HepG2 (cell line): Measurements from ENCODE around the gene FPGS. TPM values are rescaled to one million over a fixed set of nuclear protein-coding genes. Genes with fewer than 3 reads are reported as not detected.
A peak's percentile ranks its signal among the peaks of the same experiment; 100 is the strongest.

Experiments
- ISX ChIP-seq: sonication (generic); formaldehyde crosslinking; conservative IDR thresholded peaks from 2 replicates; pipeline ENCODE4 v1.5.0; 2020; ENCODE audit warnings: missing genetic modification reagents
- KDM2A ChIP-seq: sonication (generic); formaldehyde crosslinking; IDR thresholded peaks from 2 replicates; pipeline ENCODE4 v1.4.0; 2020; ENCODE audit warnings: low read depth, missing genetic modification reagents, borderline replicate concordance
- MED1 ChIP-seq: sonication (generic); formaldehyde crosslinking; IDR thresholded peaks from 2 replicates; pipeline ENCODE4 v1.4.0; 2020; ENCODE audit warnings: missing genetic modification reagents
- NONO ChIP-seq, 2 experiments: fragments of 450-650 bp in 1 of 2; sonication (generic) in 1 of 2; formaldehyde crosslinking in 1 of 2; IDR thresholded peaks in 1 of 2; conservative IDR thresholded peaks in 1 of 2; 2 replicates each; pipeline versions ENCODE4 v1.6.1 to v1.8.0; 2017 to 2022; ENCODE audit warnings: mild to moderate bottlenecking in 1 of 2, missing genetic modification reagents in 1 of 2, moderate library complexity in 1 of 2
- POLR2AphosphoS5 ChIP-seq: IDR thresholded peaks from 2 replicates; pipeline ENCODE4 v1.6.1; 2012; ENCODE audit warnings: low read depth, low read length
- SMARCE1 ChIP-seq: fragments of 450-650 bp; IDR thresholded peaks from 2 replicates; pipeline ENCODE4 v1.6.1; 2017; ENCODE audit warnings: borderline replicate concordance
- TBP ChIP-seq: sonication (generic); formaldehyde crosslinking; IDR thresholded peaks from 2 replicates; pipeline ENCODE4 v1.5.0; 2020; ENCODE audit warnings: missing genetic modification reagents
- XBP1 ChIP-seq: sonication (generic); formaldehyde crosslinking; IDR thresholded peaks from 2 replicates; pipeline ENCODE4 v1.5.0; 2020; ENCODE audit warnings: missing genetic modification reagents
- ZBTB33 ChIP-seq: sonication (generic); formaldehyde crosslinking; IDR thresholded peaks from 2 replicates; pipeline ENCODE4 v1.4.0; 2020; ENCODE audit warnings: missing genetic modification reagents
- ZNF292 ChIP-seq: sonication (generic); formaldehyde crosslinking; IDR thresholded peaks from 2 replicates; pipeline ENCODE4 v1.8.1; 2022; ENCODE audit warnings: mild to moderate bottlenecking, low read depth, missing genetic modification reagents, borderline replicate concordance
- ZNF468 ChIP-seq: sonication (generic); formaldehyde crosslinking; IDR thresholded peaks from 2 replicates; pipeline ENCODE4 v1.8.0; 2022; ENCODE audit warnings: mild to moderate bottlenecking, moderate library complexity, missing genetic modification reagents
- ZNF607 ChIP-seq: sonication (generic); formaldehyde crosslinking; IDR thresholded peaks from 2 replicates; pipeline ENCODE4 v1.5.1; 2020; ENCODE audit warnings: missing genetic modification reagents, mild to moderate bottlenecking, borderline replicate concordance
- ZZZ3 ChIP-seq: sonication (generic); formaldehyde crosslinking; IDR thresholded peaks from 2 replicates; pipeline ENCODE4 v1.4.0; 2020; ENCODE audit warnings: missing genetic modification reagents, mild to moderate bottlenecking, borderline replicate concordance
- polyA plus RNA-seq, 8 experiments: library from polyadenylated mRNA; depleted of rRNA in 3 of 8; stranded (reverse) in 7 of 8; unstranded in 1 of 8; fragments of >200 nt; fragmentation: Illumina TruSeq in 4 of 8; extraction: Trizol in 4 of 8; gene quantifications; 2 replicates each; pipeline versions ENCODE4 v1.2.1 to v1.2.3, GENCODE V29; 2011 to 2016; ENCODE audit warnings: low read depth in 4 of 8, missing spikeins in 1 of 8, mixed read lengths in 1 of 8; ENCODE audit not compliant: insufficient read depth in 1 of 8
- total RNA-seq, 5 experiments: library from RNA; depleted of rRNA; stranded (reverse); fragments of >200 nt; fragmentation: Illumina TruSeq; extraction: Trizol; gene quantifications; 2 replicates each; pipeline ENCODE4 v1.2.3, GENCODE V29; 2016; ENCODE audit warnings: low read depth in 1 of 5
- TF ChIP-seq, protein P1 (sequence below): sonication (generic); formaldehyde crosslinking; IDR thresholded peaks from 2 replicates; pipeline ENCODE4 v1.4.0; 2020; ENCODE audit warnings: missing genetic modification reagents, mild to moderate bottlenecking, borderline replicate concordance
- TF ChIP-seq, protein P2 (sequence below): sonication (generic); formaldehyde crosslinking; IDR thresholded peaks from 2 replicates; pipeline ENCODE4 v1.4.0; 2020; ENCODE audit warnings: low read depth, missing genetic modification reagents
- TF ChIP-seq, protein P3 (sequence below): sonication (generic); formaldehyde crosslinking; IDR thresholded peaks from 2 replicates; pipeline ENCODE4 v1.4.0; 2020; ENCODE audit warnings: missing genetic modification reagents, mild to moderate bottlenecking, borderline replicate concordance

FPGS gene
- total and polyA plus RNA-seq, 2 of the 13 experiments (the other 11 are each of a cell fraction or from before 2014, with no cell fraction given), result 35.6 to 36.8 TPM

GRCh38 chr9:127838375-127839078 is 35.8 kb downstream of the FPGS start (continued):
- no peak for TF ChIP-seq ZBTB33 (CRISPR knock-in tag)
- TF ChIP-seq ZZZ3 (CRISPR knock-in tag), result no peak
- TF ChIP-seq NONO (IDR thresholded peaks at IDR 0.05), result no peak
- 0 out of 2 replicates have a peak, but pooled peaks have one; percentile 27 for TF ChIP-seq NONO (CRISPR knock-in tag; conservative IDR thresholded peaks at IDR 0.05)
- TF ChIP-seq, protein P1, sequence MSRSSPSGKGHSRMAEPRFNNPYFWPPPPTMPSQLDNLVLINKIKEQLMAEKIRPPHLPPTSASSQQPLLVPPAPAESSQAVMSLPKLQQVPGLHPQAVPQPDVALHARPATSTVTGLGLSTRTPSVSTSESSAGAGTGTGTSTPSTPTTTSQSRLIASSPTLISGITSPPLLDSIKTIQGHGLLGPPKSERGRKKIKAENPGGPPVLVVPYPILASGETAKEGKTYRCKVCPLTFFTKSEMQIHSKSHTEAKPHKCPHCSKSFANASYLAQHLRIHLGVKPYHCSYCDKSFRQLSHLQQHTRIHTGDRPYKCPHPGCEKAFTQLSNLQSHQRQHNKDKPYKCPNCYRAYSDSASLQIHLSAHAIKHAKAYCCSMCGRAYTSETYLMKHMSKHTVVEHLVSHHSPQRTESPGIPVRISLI, result no peak
- TF ChIP-seq, protein P2, sequence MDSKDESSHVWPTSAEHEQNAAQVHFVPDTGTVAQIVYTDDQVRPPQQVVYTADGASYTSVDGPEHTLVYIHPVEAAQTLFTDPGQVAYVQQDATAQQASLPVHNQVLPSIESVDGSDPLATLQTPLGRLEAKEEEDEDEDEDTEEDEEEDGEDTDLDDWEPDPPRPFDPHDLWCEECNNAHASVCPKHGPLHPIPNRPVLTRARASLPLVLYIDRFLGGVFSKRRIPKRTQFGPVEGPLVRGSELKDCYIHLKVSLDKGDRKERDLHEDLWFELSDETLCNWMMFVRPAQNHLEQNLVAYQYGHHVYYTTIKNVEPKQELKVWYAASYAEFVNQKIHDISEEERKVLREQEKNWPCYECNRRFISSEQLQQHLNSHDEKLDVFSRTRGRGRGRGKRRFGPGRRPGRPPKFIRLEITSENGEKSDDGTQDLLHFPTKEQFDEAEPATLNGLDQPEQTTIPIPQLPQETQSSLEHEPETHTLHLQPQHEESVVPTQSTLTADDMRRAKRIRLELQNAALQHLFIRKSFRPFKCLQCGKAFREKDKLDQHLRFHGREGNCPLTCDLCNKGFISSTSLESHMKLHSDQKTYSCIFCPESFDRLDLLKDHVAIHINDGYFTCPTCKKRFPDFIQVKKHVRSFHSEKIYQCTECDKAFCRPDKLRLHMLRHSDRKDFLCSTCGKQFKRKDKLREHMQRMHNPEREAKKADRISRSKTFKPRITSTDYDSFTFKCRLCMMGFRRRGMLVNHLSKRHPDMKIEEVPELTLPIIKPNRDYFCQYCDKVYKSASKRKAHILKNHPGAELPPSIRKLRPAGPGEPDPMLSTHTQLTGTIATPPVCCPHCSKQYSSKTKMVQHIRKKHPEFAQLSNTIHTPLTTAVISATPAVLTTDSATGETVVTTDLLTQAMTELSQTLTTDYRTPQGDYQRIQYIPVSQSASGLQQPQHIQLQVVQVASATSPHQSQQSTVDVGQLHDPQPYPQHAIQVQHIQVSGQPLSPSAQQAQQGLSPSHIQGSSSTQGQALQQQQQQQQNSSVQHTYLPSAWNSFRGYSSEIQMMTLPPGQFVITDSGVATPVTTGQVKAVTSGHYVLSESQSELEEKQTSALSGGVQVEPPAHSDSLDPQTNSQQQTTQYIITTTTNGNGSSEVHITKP, result no peak
- TF ChIP-seq XBP1 (CRISPR knock-in tag), result no peak
- peak; percentile 74 for TF ChIP-seq ZNF292 (CRISPR knock-in tag)
- TF ChIP-seq SMARCE1, result no peak
- no peak for TF ChIP-seq ZNF468 (CRISPR knock-in tag)
- no peak for TF ChIP-seq ZNF607
- TF ChIP-seq POLR2AphosphoS5, result no peak
- no peak for TF ChIP-seq TBP (CRISPR knock-in tag)
- peak; percentile 36; the same call in 1 of the 2 replicates for TF ChIP-seq KDM2A (CRISPR knock-in tag)
- TF ChIP-seq, protein P3, sequence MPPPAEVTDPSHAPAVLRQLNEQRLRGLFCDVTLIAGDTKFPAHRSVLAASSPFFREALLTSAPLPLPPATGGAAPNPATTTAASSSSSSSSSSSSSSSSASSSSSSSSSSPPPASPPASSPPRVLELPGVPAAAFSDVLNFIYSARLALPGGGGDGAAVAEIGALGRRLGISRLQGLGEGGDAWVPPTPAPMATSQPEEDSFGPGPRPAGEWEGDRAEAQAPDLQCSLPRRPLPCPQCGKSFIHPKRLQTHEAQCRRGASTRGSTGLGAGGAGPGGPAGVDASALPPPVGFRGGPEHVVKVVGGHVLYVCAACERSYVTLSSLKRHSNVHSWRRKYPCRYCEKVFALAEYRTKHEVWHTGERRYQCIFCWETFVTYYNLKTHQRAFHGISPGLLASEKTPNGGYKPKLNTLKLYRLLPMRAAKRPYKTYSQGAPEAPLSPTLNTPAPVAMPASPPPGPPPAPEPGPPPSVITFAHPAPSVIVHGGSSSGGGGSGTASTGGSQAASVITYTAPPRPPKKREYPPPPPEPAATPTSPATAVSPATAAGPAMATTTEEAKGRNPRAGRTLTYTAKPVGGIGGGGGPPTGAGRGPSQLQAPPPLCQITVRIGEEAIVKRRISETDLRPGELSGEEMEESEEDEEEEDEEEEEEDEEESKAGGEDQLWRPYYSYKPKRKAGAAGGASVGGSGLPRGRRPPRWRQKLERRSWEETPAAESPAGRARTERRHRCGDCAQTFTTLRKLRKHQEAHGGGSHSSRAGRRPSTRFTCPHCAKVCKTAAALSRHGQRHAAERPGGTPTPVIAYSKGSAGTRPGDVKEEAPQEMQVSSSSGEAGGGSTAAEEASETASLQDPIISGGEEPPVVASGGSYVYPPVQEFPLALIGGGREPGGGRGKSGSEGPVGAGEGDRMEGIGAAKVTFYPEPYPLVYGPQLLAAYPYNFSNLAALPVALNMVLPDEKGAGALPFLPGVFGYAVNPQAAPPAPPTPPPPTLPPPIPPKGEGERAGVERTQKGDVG, result no peak
- TF ChIP-seq ISX (CRISPR knock-in tag), result no peak
- TF ChIP-seq MED1, result no peak
